ENCODE results near the gene APBB1IP.

- TF ChIP-seq CTCF (IDR thresholded peaks at IDR 0.05), result no peak
- TF ChIP-seq ZFX (IDR thresholded peaks at IDR 0.05; ENCODE audit: borderline replicate concordance), result no peak
Observed at GRCh38 chr10:26524161-26524896, 86.2 kb downstream of the APBB1IP start.

Data from 22Rv1 (cell line).